Stimulated activated naive CD8-positive, alpha-beta T cell treated with anti-CD3 and anti-CD28 coated beads, Interleukin-15, Interleukin-2, amounts not matched to agents 100 ng/mL and 50 ng/mL, for 24 hours (primary cell): ENCODE measurements around the gene LAMTOR4.
A peak's percentile ranks its signal among the peaks of the same experiment; 100 is the strongest.

Source experiments
- H3K27ac Mint-ChIP-seq: one replicate; pipeline ENCODE4 v1.8.0; 2021; ENCODE audit warnings: mild to moderate bottlenecking, mixed read lengths
- H3K27me3 Mint-ChIP-seq: one replicate; pipeline ENCODE4 v1.8.0; 2021; ENCODE audit warnings: mixed read lengths
- H3K36me3 Mint-ChIP-seq: one replicate; pipeline ENCODE4 v1.8.0; 2021; ENCODE audit warnings: low read depth, mixed read lengths
- H3K4me1 Mint-ChIP-seq: one replicate; pipeline ENCODE4 v1.8.0; 2021; ENCODE audit warnings: low read depth, mixed read lengths
- H3K4me3 Mint-ChIP-seq: one replicate; pipeline ENCODE4 v1.8.0; 2021; ENCODE audit warnings: mild to moderate bottlenecking, mixed read lengths
- H3K9me3 Mint-ChIP-seq: one replicate; pipeline ENCODE4 v1.8.0; 2021; ENCODE audit warnings: mixed read lengths

Gene LAMTOR4

GRCh38 chr7:100148559-100149328, at the start of gene LAMTOR4:
Gene LAMTOR4, plus strand, starts transcription at chr7:100148918. Its CDS starts 55 bp downstream, at chr7:100148973.
- H3K36me3 Mint-ChIP-seq, result peaks cover 23% of the 10 kb centered on the region
- H3K4me1 Mint-ChIP-seq, result peaks cover 43% of the 10 kb centered on the region
- no peaks in the 10 kb centered on the region for H3K27me3 Mint-ChIP-seq
- H3K4me3 Mint-ChIP-seq, result peak within 1 kb of the TSS; percentile 97
- H3K9me3 Mint-ChIP-seq, result no peaks in the 10 kb centered on the region
- H3K27ac Mint-ChIP-seq, result peak within 1 kb of the TSS; percentile 96

GRCh38 chr7:100099452-100099851, 49.3 kb upstream of the LAMTOR4 start:
- peak overlapping the region; percentile 96 for H3K27ac Mint-ChIP-seq
- H3K9me3 Mint-ChIP-seq, result no peaks in the 10 kb centered on the region
- peaks cover 71% of the 10 kb centered on the region for H3K36me3 Mint-ChIP-seq
- peak overlapping the region; percentile 89 for H3K4me3 Mint-ChIP-seq
- H3K4me1 Mint-ChIP-seq, result peaks cover 55% of the 10 kb centered on the region
- no peaks in the 10 kb centered on the region for H3K27me3 Mint-ChIP-seq

GRCh38 chr7:100100420-100101015, 48.2 kb upstream of the LAMTOR4 start:
- H3K36me3 Mint-ChIP-seq, result peaks cover 63% of the 10 kb centered on the region
- no peaks in the 10 kb centered on the region for H3K9me3 Mint-ChIP-seq
- peaks cover 51% of the 10 kb centered on the region for H3K4me1 Mint-ChIP-seq
- H3K4me3 Mint-ChIP-seq, result peak overlapping the region; percentile 89
- H3K27ac Mint-ChIP-seq, result peak overlapping the region; percentile 96
- H3K27me3 Mint-ChIP-seq, result no peaks in the 10 kb centered on the region

- H3K4me3 Mint-ChIP-seq, result peak within 1 kb of the TSS; percentile 89
- H3K27ac Mint-ChIP-seq, result peak within 1 kb of the TSS; percentile 96
- H3K36me3 Mint-ChIP-seq, result peaks cover 58% of the 10 kb centered on the region
- peaks cover 46% of the 10 kb centered on the region for H3K4me1 Mint-ChIP-seq
- no peaks in the 10 kb centered on the region for H3K9me3 Mint-ChIP-seq
- H3K27me3 Mint-ChIP-seq, result no peaks in the 10 kb centered on the region
Observed at GRCh38 chr7:100101016-100101862, 47.5 kb upstream of the LAMTOR4 start, which contains the start of the genes AP4M1 and MCM7. Gene AP4M1, plus strand, starts transcription at chr7:100101643. Its CDS starts 72 bp downstream, at chr7:100101715. Gene MCM7, minus strand, starts transcription at chr7:100101397. Its CDS starts 103 bp downstream, at chr7:100101294.

GRCh38 chr7:100102950-100103840, 45.5 kb upstream of the LAMTOR4 start:
- Mint-ChIP-seq H3K36me3 (peaks cover 55% of the 10 kb centered on the region), H3K27me3 (no peaks in the 10 kb centered on the region), H3K4me1 (peaks cover 34% of the 10 kb centered on the region), H3K27ac (peak overlapping the region; percentile 78), H3K4me3 (peak overlapping the region; percentile 89), H3K9me3 (no peaks in the 10 kb centered on the region)

GRCh38 chr7:100105534-100105933, 43.2 kb upstream of the LAMTOR4 start:
- H3K4me3 Mint-ChIP-seq, result no peak overlapping the region
- peaks cover 11% of the 10 kb centered on the region for H3K4me1 Mint-ChIP-seq
- H3K9me3 Mint-ChIP-seq, result no peaks in the 10 kb centered on the region
- H3K36me3 Mint-ChIP-seq, result peaks cover 37% of the 10 kb centered on the region
- H3K27me3 Mint-ChIP-seq, result no peaks in the 10 kb centered on the region
- H3K27ac Mint-ChIP-seq, result no peak overlapping the region

- Mint-ChIP-seq H3K36me3 (peaks cover 39% of the 10 kb centered on the region), H3K4me1 (peaks cover 10% of the 10 kb centered on the region), H3K27me3 (no peaks in the 10 kb centered on the region)
Observed at GRCh38 chr7:100106633-100107032, 42.1 kb upstream of the LAMTOR4 start.

GRCh38 chr7:100107125-100107737, 41.5 kb upstream of the LAMTOR4 start:
- Mint-ChIP-seq H3K4me1 (peaks cover 10% of the 10 kb centered on the region), H3K27ac (no peak overlapping the region), H3K9me3 (no peaks in the 10 kb centered on the region), H3K4me3 (no peak overlapping the region), H3K36me3 (peaks cover 40% of the 10 kb centered on the region), H3K27me3 (no peaks in the 10 kb centered on the region)

More at GRCh38 chr7:100106633-100107032, 42.1 kb upstream of the LAMTOR4 start:
- H3K4me3 Mint-ChIP-seq, result no peak overlapping the region
- H3K27ac Mint-ChIP-seq, result no peak overlapping the region
- H3K9me3 Mint-ChIP-seq, result no peaks in the 10 kb centered on the region

GRCh38 chr7:100107890-100108289, 40.8 kb upstream of the LAMTOR4 start:
- Mint-ChIP-seq H3K27ac (no peak overlapping the region), H3K4me1 (peaks cover 5% of the 10 kb centered on the region), H3K9me3 (no peaks in the 10 kb centered on the region), H3K27me3 (no peaks in the 10 kb centered on the region), H3K36me3 (peaks cover 44% of the 10 kb centered on the region), H3K4me3 (no peak overlapping the region)

GRCh38 chr7:100109521-100110163, 39.1 kb upstream of the LAMTOR4 start:
- H3K27me3 Mint-ChIP-seq, result no peaks in the 10 kb centered on the region
- no peaks in the 10 kb centered on the region for H3K9me3 Mint-ChIP-seq
- no peak overlapping the region for H3K4me3 Mint-ChIP-seq
- peaks cover 39% of the 10 kb centered on the region for H3K36me3 Mint-ChIP-seq
- no peak overlapping the region for H3K27ac Mint-ChIP-seq
- no peaks in the 10 kb centered on the region for H3K4me1 Mint-ChIP-seq

- Mint-ChIP-seq H3K36me3 (peaks cover 38% of the 10 kb centered on the region), H3K27ac (no peak overlapping the region), H3K27me3 (no peaks in the 10 kb centered on the region), H3K4me1 (no peaks in the 10 kb centered on the region), H3K9me3 (no peaks in the 10 kb centered on the region), H3K4me3 (no peak overlapping the region)
Observed at GRCh38 chr7:100111156-100111555, 37.6 kb upstream of the LAMTOR4 start.

- no peak overlapping the region for H3K4me3 Mint-ChIP-seq
- H3K27me3 Mint-ChIP-seq, result no peaks in the 10 kb centered on the region
- H3K4me1 Mint-ChIP-seq, result no peaks in the 10 kb centered on the region
- H3K36me3 Mint-ChIP-seq, result peaks cover 38% of the 10 kb centered on the region
- H3K27ac Mint-ChIP-seq, result no peak overlapping the region
- H3K9me3 Mint-ChIP-seq, result no peaks in the 10 kb centered on the region
Observed at GRCh38 chr7:100111914-100112313, 36.8 kb upstream of the LAMTOR4 start.

GRCh38 chr7:100115026-100115425, 33.7 kb upstream of the LAMTOR4 start:
- H3K4me1 Mint-ChIP-seq, result peaks cover 17% of the 10 kb centered on the region
- no peak overlapping the region for H3K27ac Mint-ChIP-seq
- H3K36me3 Mint-ChIP-seq, result peaks cover 24% of the 10 kb centered on the region
- no peak overlapping the region for H3K4me3 Mint-ChIP-seq
- no peaks in the 10 kb centered on the region for H3K9me3 Mint-ChIP-seq
- no peaks in the 10 kb centered on the region for H3K27me3 Mint-ChIP-seq
